ENCODE results near the gene CPT2. TPM values are rescaled to one million over a fixed set of nuclear protein-coding genes. Genes with fewer than 3 reads are reported as not detected.

CPT2 gene
- total RNA-seq, 2 experiments from 2014 or later = 17.8 to 18.6 TPM

GRCh38 chr1:53180226-53180625, 16.4 kb upstream of the CPT2 start:
- POLR2A ChIA-PET = no interaction called here
- intact Hi-C loops (cut with micrococcal nuclease) = loop anchor here (5.0 kb wide), 2 partner anchors 273 to 483 kb away; partner anchors contain the start of gene COA7
- no peak for ATAC-seq

GRCh38 chr1:53180951-53181350, 15.7 kb upstream of the CPT2 start:
- Mint-ChIP-seq H3K4me1 (ENCODE audit: low read depth) (no peaks in the 10 kb centered on the region), H3K27me3 (peaks cover 2% of the 10 kb centered on the region), H3K27ac (no peak overlapping the region), H3K36me3 (ENCODE audit: low read depth) (no peaks in the 10 kb centered on the region), H3K4me3 (no peak overlapping the region), H3K9me3 (no peaks in the 10 kb centered on the region)
- intact Hi-C loops (cut with micrococcal nuclease) = loop anchor here (5.0 kb wide), 2 partner anchors 274 to 484 kb away; partner anchors contain the start of gene COA7
- ATAC-seq (no peak), DNase-seq (no peak)
- POLR2A ChIA-PET = no interaction called here
- CTCF ChIA-PET = interaction anchor here (0.6 to 3.0 kb wide), 13 partner anchors 13 to 339 kb away, joined by 3 to 17 read pairs (median 4); partner anchors contain the start of gene ZYG11A
- no peak for TF ChIP-seq CTCF (IDR thresholded peaks at IDR 0.05)

More at GRCh38 chr1:53180226-53180625, 16.4 kb upstream of the CPT2 start:
- Mint-ChIP-seq H3K27me3 (peaks cover 6% of the 10 kb centered on the region), H3K36me3 (ENCODE audit: low read depth) (no peaks in the 10 kb centered on the region), H3K4me3 (no peak overlapping the region), H3K9me3 (no peaks in the 10 kb centered on the region), H3K4me1 (ENCODE audit: low read depth) (no peaks in the 10 kb centered on the region), H3K27ac (no peak overlapping the region)
- no peak for DNase-seq
- CTCF ChIA-PET = interaction anchor here (0.9 to 3.0 kb wide), 11 partner anchors 14 to 338 kb away, joined by 3 to 17 read pairs (median 4); partner anchors contain the start of gene ZYG11A
- TF ChIP-seq CTCF (IDR thresholded peaks at IDR 0.05) = no peak

- no peaks in the 10 kb centered on the region for H3K9me3 Mint-ChIP-seq
- peak; percentile 92 for ATAC-seq
- H3K4me3 Mint-ChIP-seq = no peak overlapping the region
- intact Hi-C loops (cut with micrococcal nuclease) = loop anchor here (5.0 kb wide), 2 partner anchors 275 to 485 kb away; partner anchors contain the start of gene COA7
- peak; percentile 92 for TF ChIP-seq CTCF (IDR thresholded peaks at IDR 0.05)
- H3K27me3 Mint-ChIP-seq = peaks cover 2% of the 10 kb centered on the region
- H3K4me1 Mint-ChIP-seq (ENCODE audit: low read depth) = no peaks in the 10 kb centered on the region
- ChIA-PET CTCF (interaction anchor here (0.5 to 3.1 kb wide), 21 partner anchors 9 to 321 kb away, joined by 3 to 30 read pairs (median 4); partner anchors contain the start of gene CPT2), POLR2A (no interaction called here)
- no peaks in the 10 kb centered on the region for H3K36me3 Mint-ChIP-seq (ENCODE audit: low read depth)
- H3K27ac Mint-ChIP-seq = no peak overlapping the region
- peak; percentile 94 for DNase-seq
Observed at GRCh38 chr1:53182111-53182593, 14.5 kb upstream of the CPT2 start.

- H3K4me1 Mint-ChIP-seq (ENCODE audit: low read depth) = no peaks in the 10 kb centered on the region
- H3K9me3 Mint-ChIP-seq = no peaks in the 10 kb centered on the region
- TF ChIP-seq CTCF (IDR thresholded peaks at IDR 0.05) = no peak
- intact Hi-C loops (cut with micrococcal nuclease) = loop anchor here (5.0 kb wide), 2 partner anchors 275 to 485 kb away; partner anchors contain the start of gene COA7
- DNase-seq (no peak), ATAC-seq (no peak)
- POLR2A ChIA-PET = no interaction called here
- no peak overlapping the region for H3K27ac Mint-ChIP-seq
- H3K4me3 Mint-ChIP-seq = no peak overlapping the region
- CTCF ChIA-PET = interaction anchor here (0.5 to 3.1 kb wide), 20 partner anchors 9 to 321 kb away, joined by 3 to 30 read pairs (median 4); partner anchors contain the start of gene CPT2
- H3K36me3 Mint-ChIP-seq (ENCODE audit: low read depth) = no peaks in the 10 kb centered on the region
- H3K27me3 Mint-ChIP-seq = peaks cover 2% of the 10 kb centered on the region
Observed at GRCh38 chr1:53182716-53183094, 13.9 kb upstream of the CPT2 start.
